CD4-positive, alpha-beta T cell treated with Interleukin-15 for 1 hour (primary cell): ENCODE measurements around the gene MRGPRF.

Source experiments
- DNase-seq: peaks from one replicate; pipeline ENCODE4 v3.0.0-alpha.2; 2020

The MRGPRF gene

GRCh38 chr11:69050592-69051380, 37.7 kb upstream of the MRGPRF start:
- no peak for DNase-seq

GRCh38 chr11:69049490-69049867, 36.4 kb upstream of the MRGPRF start:
- DNase-seq: peak; percentile 61

GRCh38 chr11:69048694-69049489, 35.8 kb upstream of the MRGPRF start, which contains the start of gene TPCN2:
Gene TPCN2 (plus strand): TSS chr11:69048932. CDS start chr11:69048998, 66 bp downstream.
- peak; percentile 96 for DNase-seq

- no peak for DNase-seq
Observed at GRCh38 chr11:69048031-69048693, 35.1 kb upstream of the MRGPRF start.

- peak; percentile 51 for DNase-seq
Observed at GRCh38 chr11:69044111-69045013, 31.3 kb upstream of the MRGPRF start.

GRCh38 chr11:69041516-69041915, 28.5 kb upstream of the MRGPRF start:
- DNase-seq: no peak

GRCh38 chr11:69040581-69041260, 27.7 kb upstream of the MRGPRF start:
- DNase-seq: no peak

GRCh38 chr11:69040051-69040450, 27.0 kb upstream of the MRGPRF start:
- DNase-seq: no peak

- no peak for DNase-seq
Observed at GRCh38 chr11:69039501-69039900, 26.5 kb upstream of the MRGPRF start.

GRCh38 chr11:69037544-69037943, 24.5 kb upstream of the MRGPRF start:
- no peak for DNase-seq

GRCh38 chr11:69037074-69037473, 24.0 kb upstream of the MRGPRF start:
- DNase-seq: no peak

GRCh38 chr11:69035946-69036340, 22.9 kb upstream of the MRGPRF start:
- DNase-seq: no peak

GRCh38 chr11:69035150-69035945, 22.3 kb upstream of the MRGPRF start:
- DNase-seq: no peak

- no peak for DNase-seq
Observed at GRCh38 chr11:69034123-69034867, 21.2 kb upstream of the MRGPRF start.

- DNase-seq: no peak
Observed at GRCh38 chr11:69033431-69033830, 20.4 kb upstream of the MRGPRF start.

- no peak for DNase-seq
Observed at GRCh38 chr11:69032833-69033232, 19.8 kb upstream of the MRGPRF start.

GRCh38 chr11:69030301-69030700, 17.3 kb upstream of the MRGPRF start:
- DNase-seq: no peak

GRCh38 chr11:69027704-69028372, 14.8 kb upstream of the MRGPRF start:
- DNase-seq: peak; percentile 29

GRCh38 chr11:69024509-69024908, 11.5 kb upstream of the MRGPRF start:
- DNase-seq: no peak

GRCh38 chr11:69022260-69022659, 9.2 kb upstream of the MRGPRF start:
- no peak for DNase-seq
